Vagina (tissue), 2 donors: ENCODE measurements around the gene RIPOR3.

Source experiments
- POLR2A ChIP-seq, 2 donors: fragments of 450-650 bp; IDR thresholded peaks; one replicate each; pipeline ENCODE4 v1.6.1; 2017; ENCODE audit warnings: antibody characterized with exemption in 2 of 2, mild to moderate bottlenecking in 2 of 2, moderate library complexity in 2 of 2
- TF ChIP-seq, protein P1 (sequence below), 3 experiments: fragments of 450-650 bp in 2 of 3; fragments of 200-600 bp in 1 of 3; sonication (generic) in 1 of 3; IDR thresholded peaks; one replicate each; pipeline ENCODE4 v1.5.1; 2017 to 2019; ENCODE audit warnings: antibody characterized with exemption in 3 of 3, mild to moderate bottlenecking in 2 of 3, moderate library complexity in 2 of 3

- TF ChIP-seq, protein P1, sequence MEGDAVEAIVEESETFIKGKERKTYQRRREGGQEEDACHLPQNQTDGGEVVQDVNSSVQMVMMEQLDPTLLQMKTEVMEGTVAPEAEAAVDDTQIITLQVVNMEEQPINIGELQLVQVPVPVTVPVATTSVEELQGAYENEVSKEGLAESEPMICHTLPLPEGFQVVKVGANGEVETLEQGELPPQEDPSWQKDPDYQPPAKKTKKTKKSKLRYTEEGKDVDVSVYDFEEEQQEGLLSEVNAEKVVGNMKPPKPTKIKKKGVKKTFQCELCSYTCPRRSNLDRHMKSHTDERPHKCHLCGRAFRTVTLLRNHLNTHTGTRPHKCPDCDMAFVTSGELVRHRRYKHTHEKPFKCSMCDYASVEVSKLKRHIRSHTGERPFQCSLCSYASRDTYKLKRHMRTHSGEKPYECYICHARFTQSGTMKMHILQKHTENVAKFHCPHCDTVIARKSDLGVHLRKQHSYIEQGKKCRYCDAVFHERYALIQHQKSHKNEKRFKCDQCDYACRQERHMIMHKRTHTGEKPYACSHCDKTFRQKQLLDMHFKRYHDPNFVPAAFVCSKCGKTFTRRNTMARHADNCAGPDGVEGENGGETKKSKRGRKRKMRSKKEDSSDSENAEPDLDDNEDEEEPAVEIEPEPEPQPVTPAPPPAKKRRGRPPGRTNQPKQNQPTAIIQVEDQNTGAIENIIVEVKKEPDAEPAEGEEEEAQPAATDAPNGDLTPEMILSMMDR (IDR thresholded peaks at IDR 0.05), result no peak
- no peak for TF ChIP-seq POLR2A (IDR thresholded peaks at IDR 0.05)
Observed at GRCh38 chr20:50548396-50548795, 142.9 kb downstream of the RIPOR3 start.
